HepG2 (cell line): Measurements from ENCODE around the gene SCP2. TPM values are rescaled to one million over a fixed set of nuclear protein-coding genes. Genes with fewer than 3 reads are reported as not detected.
A peak's percentile ranks its signal among the peaks of the same experiment; 100 is the strongest.

Source experiments
- GABPB1 ChIP-seq: IDR thresholded peaks from 2 replicates; pipeline ENCODE4 v1.6.1; 2016; ENCODE audit warnings: mild to moderate bottlenecking, missing genetic modification reagents, moderate library complexity, missing compliant biosample characterization
- NFE2L2 ChIP-seq: fragments of 150-350 bp; IDR thresholded peaks from 2 replicates; pipeline ENCODE4 v1.6.1; 2014; ENCODE audit warnings: low read length
- PAX8 ChIP-seq: sonication (generic); formaldehyde crosslinking; IDR thresholded peaks from 2 replicates; pipeline ENCODE4 v1.8.0; 2022; ENCODE audit warnings: mild to moderate bottlenecking, missing genetic modification reagents, borderline replicate concordance
- RCOR2 ChIP-seq: IDR thresholded peaks from 2 replicates; pipeline ENCODE4 v1.6.1; 2016; ENCODE audit warnings: missing biosample characterization, missing genetic modification reagents
- SMAD1 ChIP-seq: sonication (generic); formaldehyde crosslinking; IDR thresholded peaks from 2 replicates; pipeline ENCODE4 v1.4.0; 2020; ENCODE audit warnings: missing genetic modification reagents, low read depth, mild to moderate bottlenecking, borderline replicate concordance
- ZMYM3 ChIP-seq: sonication (generic); formaldehyde crosslinking; IDR thresholded peaks from 2 replicates; pipeline ENCODE4 v1.5.1; 2020; ENCODE audit warnings: mild to moderate bottlenecking, missing genetic modification reagents
- ZNF180 ChIP-seq: sonication (generic); formaldehyde crosslinking; IDR thresholded peaks from 2 replicates; pipeline ENCODE4 v1.4.0; 2020; ENCODE audit warnings: low read depth, missing genetic modification reagents, borderline replicate concordance
- polyA plus RNA-seq, 8 experiments: library from polyadenylated mRNA; depleted of rRNA in 3 of 8; stranded (reverse) in 7 of 8; unstranded in 1 of 8; fragments of >200 nt; fragmentation: Illumina TruSeq in 4 of 8; extraction: Trizol in 4 of 8; gene quantifications; 2 replicates each; pipeline versions ENCODE4 v1.2.1 to v1.2.3, GENCODE V29; 2011 to 2016; ENCODE audit warnings: low read depth in 4 of 8, missing spikeins in 1 of 8, mixed read lengths in 1 of 8; ENCODE audit not compliant: insufficient read depth in 1 of 8
- total RNA-seq, 5 experiments: library from RNA; depleted of rRNA; stranded (reverse); fragments of >200 nt; fragmentation: Illumina TruSeq; extraction: Trizol; gene quantifications; 2 replicates each; pipeline ENCODE4 v1.2.3, GENCODE V29; 2016; ENCODE audit warnings: low read depth in 1 of 5
- TF ChIP-seq, protein P1 (sequence below): sonication (generic); formaldehyde crosslinking; IDR thresholded peaks from 2 replicates; pipeline ENCODE4 v1.4.0; 2020; ENCODE audit warnings: mild to moderate bottlenecking, missing genetic modification reagents, borderline replicate concordance
- TF ChIP-seq, protein P2 (sequence below): sonication (generic); formaldehyde crosslinking; IDR thresholded peaks from 2 replicates; pipeline ENCODE4 v1.4.0; 2020; ENCODE audit warnings: missing genetic modification reagents, borderline replicate concordance
- TF ChIP-seq, protein P3 (sequence below): sonication (generic); formaldehyde crosslinking; IDR thresholded peaks from 2 replicates; pipeline ENCODE4 v1.4.0; 2020; ENCODE audit warnings: missing genetic modification reagents
- TF ChIP-seq, protein P4 (sequence below): IDR thresholded peaks from 2 replicates; pipeline ENCODE4 v1.6.1; 2016; ENCODE audit warnings: low read depth
- TF ChIP-seq, protein P5 (sequence below): sonication (generic); formaldehyde crosslinking; IDR thresholded peaks from 2 replicates; pipeline ENCODE4 v1.5.0; 2020; ENCODE audit warnings: missing genetic modification reagents, mild to moderate bottlenecking, borderline replicate concordance
- TF ChIP-seq, protein P6 (sequence below): IDR thresholded peaks from 2 replicates; pipeline ENCODE4 v1.6.1; 2016; ENCODE audit warnings: low read depth, borderline replicate concordance
- TF ChIP-seq, protein P7 (sequence below): sonication (generic); formaldehyde crosslinking; IDR thresholded peaks from 2 replicates; pipeline ENCODE4 v1.5.0; 2020; ENCODE audit warnings: mild to moderate bottlenecking, missing genetic modification reagents

The SCP2 gene
- total and polyA plus RNA-seq, 2 of the 13 experiments (the other 11 are each of a cell fraction or from before 2014, with no cell fraction given), result 59.0 to 133 TPM

DNA sequence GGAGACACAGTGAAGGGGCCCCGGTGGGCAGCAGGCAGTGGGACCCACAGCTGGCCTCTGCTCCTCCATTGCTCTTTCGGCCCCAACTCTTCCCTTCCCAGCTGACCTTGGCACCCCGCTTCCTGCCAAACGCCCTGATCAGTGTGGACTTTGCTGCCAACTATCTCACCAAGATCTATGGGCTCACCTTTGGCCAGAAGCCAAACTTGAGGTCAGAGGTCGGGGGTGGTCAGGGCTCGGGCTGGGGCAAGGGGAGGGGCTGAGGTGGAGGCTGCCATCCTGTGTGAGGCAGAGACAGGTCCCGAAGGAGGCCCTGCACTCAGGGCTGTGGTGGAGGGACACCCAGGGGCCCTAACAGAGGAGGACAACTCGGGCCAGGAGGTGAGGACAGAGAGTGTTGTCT lies 148.7 kb downstream of the SCP2 start (continued):
- TF ChIP-seq, protein P1, sequence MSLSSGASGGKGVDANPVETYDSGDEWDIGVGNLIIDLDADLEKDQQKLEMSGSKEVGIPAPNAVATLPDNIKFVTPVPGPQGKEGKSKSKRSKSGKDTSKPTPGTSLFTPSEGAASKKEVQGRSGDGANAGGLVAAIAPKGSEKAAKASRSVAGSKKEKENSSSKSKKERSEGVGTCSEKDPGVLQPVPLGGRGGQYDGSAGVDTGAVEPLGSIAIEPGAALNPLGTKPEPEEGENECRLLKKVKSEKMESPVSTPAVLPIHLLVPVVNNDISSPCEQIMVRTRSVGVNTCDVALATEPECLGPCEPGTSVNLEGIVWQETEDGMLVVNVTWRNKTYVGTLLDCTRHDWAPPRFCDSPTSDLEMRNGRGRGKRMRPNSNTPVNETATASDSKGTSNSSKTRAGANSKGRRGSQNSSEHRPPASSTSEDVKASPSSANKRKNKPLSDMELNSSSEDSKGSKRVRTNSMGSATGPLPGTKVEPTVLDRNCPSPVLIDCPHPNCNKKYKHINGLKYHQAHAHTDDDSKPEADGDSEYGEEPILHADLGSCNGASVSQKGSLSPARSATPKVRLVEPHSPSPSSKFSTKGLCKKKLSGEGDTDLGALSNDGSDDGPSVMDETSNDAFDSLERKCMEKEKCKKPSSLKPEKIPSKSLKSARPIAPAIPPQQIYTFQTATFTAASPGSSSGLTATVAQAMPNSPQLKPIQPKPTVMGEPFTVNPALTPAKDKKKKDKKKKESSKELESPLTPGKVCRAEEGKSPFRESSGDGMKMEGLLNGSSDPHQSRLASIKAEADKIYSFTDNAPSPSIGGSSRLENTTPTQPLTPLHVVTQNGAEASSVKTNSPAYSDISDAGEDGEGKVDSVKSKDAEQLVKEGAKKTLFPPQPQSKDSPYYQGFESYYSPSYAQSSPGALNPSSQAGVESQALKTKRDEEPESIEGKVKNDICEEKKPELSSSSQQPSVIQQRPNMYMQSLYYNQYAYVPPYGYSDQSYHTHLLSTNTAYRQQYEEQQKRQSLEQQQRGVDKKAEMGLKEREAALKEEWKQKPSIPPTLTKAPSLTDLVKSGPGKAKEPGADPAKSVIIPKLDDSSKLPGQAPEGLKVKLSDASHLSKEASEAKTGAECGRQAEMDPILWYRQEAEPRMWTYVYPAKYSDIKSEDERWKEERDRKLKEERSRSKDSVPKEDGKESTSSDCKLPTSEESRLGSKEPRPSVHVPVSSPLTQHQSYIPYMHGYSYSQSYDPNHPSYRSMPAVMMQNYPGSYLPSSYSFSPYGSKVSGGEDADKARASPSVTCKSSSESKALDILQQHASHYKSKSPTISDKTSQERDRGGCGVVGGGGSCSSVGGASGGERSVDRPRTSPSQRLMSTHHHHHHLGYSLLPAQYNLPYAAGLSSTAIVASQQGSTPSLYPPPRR (CRISPR knock-in tag), result peak; percentile 65; the same call in 1 of the 2 replicates
- TF ChIP-seq, protein P2, sequence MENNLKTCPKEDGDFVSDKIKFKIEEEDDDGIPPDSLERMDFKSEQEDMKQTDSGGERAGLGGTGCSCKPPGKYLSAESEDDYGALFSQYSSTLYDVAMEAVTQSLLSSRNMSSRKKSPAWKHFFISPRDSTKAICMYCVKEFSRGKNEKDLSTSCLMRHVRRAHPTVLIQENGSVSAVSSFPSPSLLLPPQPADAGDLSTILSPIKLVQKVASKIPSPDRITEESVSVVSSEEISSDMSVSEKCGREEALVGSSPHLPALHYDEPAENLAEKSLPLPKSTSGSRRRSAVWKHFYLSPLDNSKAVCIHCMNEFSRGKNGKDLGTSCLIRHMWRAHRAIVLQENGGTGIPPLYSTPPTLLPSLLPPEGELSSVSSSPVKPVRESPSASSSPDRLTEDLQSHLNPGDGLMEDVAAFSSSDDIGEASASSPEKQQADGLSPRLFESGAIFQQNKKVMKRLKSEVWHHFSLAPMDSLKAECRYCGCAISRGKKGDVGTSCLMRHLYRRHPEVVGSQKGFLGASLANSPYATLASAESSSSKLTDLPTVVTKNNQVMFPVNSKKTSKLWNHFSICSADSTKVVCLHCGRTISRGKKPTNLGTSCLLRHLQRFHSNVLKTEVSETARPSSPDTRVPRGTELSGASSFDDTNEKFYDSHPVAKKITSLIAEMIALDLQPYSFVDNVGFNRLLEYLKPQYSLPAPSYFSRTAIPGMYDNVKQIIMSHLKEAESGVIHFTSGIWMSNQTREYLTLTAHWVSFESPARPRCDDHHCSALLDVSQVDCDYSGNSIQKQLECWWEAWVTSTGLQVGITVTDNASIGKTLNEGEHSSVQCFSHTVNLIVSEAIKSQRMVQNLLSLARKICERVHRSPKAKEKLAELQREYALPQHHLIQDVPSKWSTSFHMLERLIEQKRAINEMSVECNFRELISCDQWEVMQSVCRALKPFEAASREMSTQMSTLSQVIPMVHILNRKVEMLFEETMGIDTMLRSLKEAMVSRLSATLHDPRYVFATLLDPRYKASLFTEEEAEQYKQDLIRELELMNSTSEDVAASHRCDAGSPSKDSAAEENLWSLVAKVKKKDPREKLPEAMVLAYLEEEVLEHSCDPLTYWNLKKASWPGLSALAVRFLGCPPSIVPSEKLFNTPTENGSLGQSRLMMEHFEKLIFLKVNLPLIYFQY (CRISPR knock-in tag), result no peak
- TF ChIP-seq NFE2L2 (no peak), GABPB1 (CRISPR knock-in tag) (0 out of 2 replicates have a peak, but pooled peaks have one; percentile 24), ZMYM3 (peak; percentile 79), ZNF180 (no peak), SMAD1 (CRISPR knock-in tag) (no peak), PAX8 (CRISPR knock-in tag) (no peak), RCOR2 (CRISPR knock-in tag) (no peak)
- TF ChIP-seq, protein P3, sequence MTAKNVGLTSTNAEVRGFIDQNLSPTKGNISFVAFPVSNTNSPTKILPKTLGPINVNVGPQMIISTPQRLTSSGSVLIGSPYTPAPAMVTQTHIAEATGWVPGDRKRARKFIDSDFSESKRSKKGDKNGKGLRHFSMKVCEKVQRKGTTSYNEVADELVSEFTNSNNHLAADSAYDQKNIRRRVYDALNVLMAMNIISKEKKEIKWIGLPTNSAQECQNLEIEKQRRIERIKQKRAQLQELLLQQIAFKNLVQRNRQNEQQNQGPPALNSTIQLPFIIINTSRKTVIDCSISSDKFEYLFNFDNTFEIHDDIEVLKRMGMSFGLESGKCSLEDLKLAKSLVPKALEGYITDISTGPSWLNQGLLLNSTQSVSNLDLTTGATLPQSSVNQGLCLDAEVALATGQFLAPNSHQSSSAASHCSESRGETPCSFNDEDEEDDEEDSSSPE, result no peak
- TF ChIP-seq, protein P4, sequence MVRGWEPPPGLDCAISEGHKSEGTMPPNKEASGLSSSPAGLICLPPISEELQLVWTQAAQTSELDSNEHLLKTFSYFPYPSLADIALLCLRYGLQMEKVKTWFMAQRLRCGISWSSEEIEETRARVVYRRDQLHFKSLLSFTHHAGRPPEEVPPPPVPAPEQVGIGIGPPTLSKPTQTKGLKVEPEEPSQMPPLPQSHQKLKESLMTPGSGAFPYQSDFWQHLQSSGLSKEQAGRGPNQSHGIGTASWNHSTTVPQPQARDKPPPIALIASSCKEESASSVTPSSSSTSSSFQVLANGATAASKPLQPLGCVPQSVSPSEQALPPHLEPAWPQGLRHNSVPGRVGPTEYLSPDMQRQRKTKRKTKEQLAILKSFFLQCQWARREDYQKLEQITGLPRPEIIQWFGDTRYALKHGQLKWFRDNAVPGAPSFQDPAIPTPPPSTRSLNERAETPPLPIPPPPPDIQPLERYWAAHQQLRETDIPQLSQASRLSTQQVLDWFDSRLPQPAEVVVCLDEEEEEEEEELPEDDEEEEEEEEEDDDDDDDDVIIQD (CRISPR knock-in tag), result peak; percentile 63; the same call in 1 of the 2 replicates
- TF ChIP-seq, protein P5, sequence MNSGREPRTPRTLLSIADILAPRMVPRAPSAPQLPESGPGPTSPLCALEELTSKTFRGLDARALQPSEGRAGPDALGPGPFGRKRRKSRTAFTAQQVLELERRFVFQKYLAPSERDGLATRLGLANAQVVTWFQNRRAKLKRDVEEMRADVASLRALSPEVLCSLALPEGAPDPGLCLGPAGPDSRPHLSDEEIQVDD (CRISPR knock-in tag), result no peak
- TF ChIP-seq, protein P6, sequence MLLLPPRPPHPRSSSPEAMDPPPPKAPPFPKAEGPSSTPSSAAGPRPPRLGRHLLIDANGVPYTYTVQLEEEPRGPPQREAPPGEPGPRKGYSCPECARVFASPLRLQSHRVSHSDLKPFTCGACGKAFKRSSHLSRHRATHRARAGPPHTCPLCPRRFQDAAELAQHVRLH (CRISPR knock-in tag), result 0 out of 2 replicates have a peak, but pooled peaks have one; percentile 31
- TF ChIP-seq, protein P7, sequence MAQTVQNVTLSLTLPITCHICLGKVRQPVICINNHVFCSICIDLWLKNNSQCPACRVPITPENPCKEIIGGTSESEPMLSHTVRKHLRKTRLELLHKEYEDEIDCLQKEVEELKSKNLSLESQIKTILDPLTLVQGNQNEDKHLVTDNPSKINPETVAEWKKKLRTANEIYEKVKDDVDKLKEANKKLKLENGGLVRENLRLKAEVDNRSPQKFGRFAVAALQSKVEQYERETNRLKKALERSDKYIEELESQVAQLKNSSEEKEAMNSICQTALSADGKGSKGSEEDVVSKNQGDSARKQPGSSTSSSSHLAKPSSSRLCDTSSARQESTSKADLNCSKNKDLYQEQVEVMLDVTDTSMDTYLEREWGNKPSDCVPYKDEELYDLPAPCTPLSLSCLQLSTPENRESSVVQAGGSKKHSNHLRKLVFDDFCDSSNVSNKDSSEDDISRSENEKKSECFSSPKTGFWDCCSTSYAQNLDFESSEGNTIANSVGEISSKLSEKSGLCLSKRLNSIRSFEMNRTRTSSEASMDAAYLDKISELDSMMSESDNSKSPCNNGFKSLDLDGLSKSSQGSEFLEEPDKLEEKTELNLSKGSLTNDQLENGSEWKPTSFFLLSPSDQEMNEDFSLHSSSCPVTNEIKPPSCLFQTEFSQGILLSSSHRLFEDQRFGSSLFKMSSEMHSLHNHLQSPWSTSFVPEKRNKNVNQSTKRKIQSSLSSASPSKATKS (CRISPR knock-in tag), result no peak
